HL-60/S4 (cell line): Measurements from ENCODE around the gene KRTAP23-1.

Experiments used
- in situ Hi-C: fragments of 300-500 bp; cut with MboI; formaldehyde crosslinking; loops from 2 replicates; pipeline ENCODE4 v1.14.3; 2022; ENCODE audit warnings: low sequenced_read_pairs

The KRTAP23-1 gene

GRCh38 chr21:30315701-30316100, 32.7 kb downstream of the KRTAP23-1 start:
- in situ Hi-C loops: no loop called here

GRCh38 chr21:30306884-30307283, 41.5 kb downstream of the KRTAP23-1 start:
- in situ Hi-C loops: no loop called here

- in situ Hi-C loops: no loop called here
These were observed 43.3 kb downstream of the KRTAP23-1 start for GRCh38 chr21:30305136-30305535.
